ENCODE measurements around the gene PRLR. TPM values are rescaled to one million over a fixed set of nuclear protein-coding genes. Genes with fewer than 3 reads are reported as not detected.

PRLR gene
- polyA plus RNA-seq, 1 donor from 2014 or later, result 0.50 TPM

GRCh38 chr5:35083150-35083549 lies 147.1 kb downstream of the PRLR start:
- Histone ChIP-seq H3K4me2 (ENCODE audit: low read length) (no peak overlapping the region), H2AFZ (ENCODE audit: low read depth, low read length) (no peak overlapping the region), H3K4me3 (ENCODE audit: low read length) (no peak overlapping the region), H4K20me1 (ENCODE audit: insufficient read depth) (no peaks in the 10 kb centered on the region), H3K79me2 (replicated peaks; ENCODE audit: insufficient read depth, low read length) (no peaks in the 10 kb centered on the region), H3K36me3 (ENCODE audit: insufficient read depth, low read length) (no peaks in the 10 kb centered on the region), H3K27me3 (ENCODE audit: insufficient read depth, low read depth, low read length) (no peaks in the 10 kb centered on the region), H3K9ac (ENCODE audit: low read length) (no peak overlapping the region), H3K27ac (ENCODE audit: low read length) (no peak overlapping the region), H3K9me2 (ENCODE audit: insufficient read depth, low read length) (no peaks in the 10 kb centered on the region), H3F3A (ENCODE audit: insufficient read depth, low read length, poor library complexity, severe bottlenecking) (no peaks in the 10 kb centered on the region), H3K9me3 (ENCODE audit: low read length) (no peaks in the 10 kb centered on the region)
- TF ChIP-seq CTCF (IDR thresholded peaks at IDR 0.05; ENCODE audit: poor library complexity, severe bottlenecking) (no peak), SMC3 (conservative IDR thresholded peaks at IDR 0.05; ENCODE audit: poor library complexity) (no peak), EZH2 (IDR thresholded peaks at IDR 0.05; ENCODE audit: borderline replicate concordance, insufficient read depth, low read length, poor library complexity, severe bottlenecking) (no peak), MXI1 (conservative IDR thresholded peaks at IDR 0.05; ENCODE audit: poor library complexity, severe bottlenecking) (no peak), RAD21 (conservative IDR thresholded peaks at IDR 0.05) (no peak), TAF1 (IDR thresholded peaks at IDR 0.05; ENCODE audit: low read depth) (no peak), POLR2AphosphoS5 (IDR thresholded peaks at IDR 0.05) (no peak), EP300 (conservative IDR thresholded peaks at IDR 0.05; ENCODE audit: poor library complexity, severe bottlenecking) (no peak), REST (IDR thresholded peaks at IDR 0.05; ENCODE audit: borderline replicate concordance) (no peak)

- no peak overlapping the region for H3K4me3 ChIP-seq (ENCODE audit: low read length)
- H3K9ac ChIP-seq (ENCODE audit: low read length), result no peak overlapping the region
- no peaks in the 10 kb centered on the region for H3K9me2 ChIP-seq (ENCODE audit: insufficient read depth, low read length)
- H3K27ac ChIP-seq (ENCODE audit: low read length), result no peak overlapping the region
- H3K4me2 ChIP-seq (ENCODE audit: low read length), result no peak overlapping the region
- H4K20me1 ChIP-seq (ENCODE audit: insufficient read depth), result no peaks in the 10 kb centered on the region
- TF ChIP-seq EP300 (conservative IDR thresholded peaks at IDR 0.05; ENCODE audit: poor library complexity, severe bottlenecking) (no peak), EZH2 (IDR thresholded peaks at IDR 0.05; ENCODE audit: borderline replicate concordance, insufficient read depth, low read length, poor library complexity, severe bottlenecking) (no peak), TAF1 (IDR thresholded peaks at IDR 0.05; ENCODE audit: low read depth) (no peak), SMC3 (conservative IDR thresholded peaks at IDR 0.05; ENCODE audit: poor library complexity) (no peak), POLR2AphosphoS5 (IDR thresholded peaks at IDR 0.05) (no peak), CTCF (IDR thresholded peaks at IDR 0.05; ENCODE audit: poor library complexity, severe bottlenecking) (no peak), RAD21 (conservative IDR thresholded peaks at IDR 0.05) (no peak), REST (IDR thresholded peaks at IDR 0.05; ENCODE audit: borderline replicate concordance) (no peak), MXI1 (conservative IDR thresholded peaks at IDR 0.05; ENCODE audit: poor library complexity, severe bottlenecking) (no peak)
- H3K36me3 ChIP-seq (ENCODE audit: insufficient read depth, low read length), result no peaks in the 10 kb centered on the region
- no peak overlapping the region for H2AFZ ChIP-seq (ENCODE audit: low read depth, low read length)
- no peaks in the 10 kb centered on the region for H3K79me2 ChIP-seq (replicated peaks; ENCODE audit: insufficient read depth, low read length)
- H3K27me3 ChIP-seq (ENCODE audit: insufficient read depth, low read depth, low read length), result no peaks in the 10 kb centered on the region
- H3F3A ChIP-seq (ENCODE audit: insufficient read depth, low read length, poor library complexity, severe bottlenecking), result no peaks in the 10 kb centered on the region
- no peaks in the 10 kb centered on the region for H3K9me3 ChIP-seq (ENCODE audit: low read length)
Observed at GRCh38 chr5:35082530-35082929, 147.8 kb downstream of the PRLR start.

All from neural cell (in vitro differentiated cells).